ENCODE data around the gene AFM. TPM values are rescaled to one million over a fixed set of nuclear protein-coding genes. Genes with fewer than 3 reads are reported as not detected.

Gene AFM
- not detected in 2 replicates for total RNA-seq

GRCh38 chr4:73481358-73481757 is at the start of gene AFM:
AFM (plus strand) TSS chr4:73481745; CDS start chr4:73481776, 31 bp downstream.

GRCh38 chr4:73435984-73436383 is 45.6 kb upstream of the AFM start, which contains the start of gene AFP:
AFP (plus strand) TSS chr4:73436221; CDS start chr4:73436263, 42 bp downstream.

Other genes with a start within 250 kb of the AFM start
- 71.8 and 80.9 TPM in 2 replicates for gene ANKRD17, start 222.9 kb upstream of the AFM start, total RNA-seq
- gene ALB, start 77.5 kb upstream of the AFM start, total RNA-seq = not detected in 2 replicates
- 0.46 and 1.1 TPM in 2 replicates for gene AFP, start 45.5 kb upstream of the AFM start, total RNA-seq
- gene RASSF6, start 138.7 kb downstream of the AFM start, total RNA-seq = 0.03 TPM in 1 of 2 replicates, not detected in the other

Data from smooth muscle cell of the pulmonary artery (primary cell).